HG03064 (cell line): ENCODE measurements around the gene PGGHG.
A peak's percentile ranks its signal among the peaks of the same experiment; 100 is the strongest.

Experiments used
- ATAC-seq: cut with Tn5 transposase; IDR thresholded peaks from one replicate; pipeline ENCODE4 v1.9.1; 2021; ENCODE audit warnings: low read depth; ENCODE audit not compliant: unreplicated experiment

The PGGHG gene

GRCh38 chr11:288478-289397 lies at the start of gene PGGHG:
Gene PGGHG (plus strand): TSS chr11:289126. CDS start chr11:289817, 691 bp downstream.
- peak; percentile 76 for ATAC-seq

- ATAC-seq, result no peak
These were observed 48.6 kb upstream of the PGGHG start for GRCh38 chr11:240315-240714.

GRCh38 chr11:241634-242033 lies 47.3 kb upstream of the PGGHG start:
- no peak for ATAC-seq

GRCh38 chr11:244376-244775 lies 44.5 kb upstream of the PGGHG start:
- ATAC-seq, result no peak

- ATAC-seq, result no peak
These were observed 39.9 kb upstream of the PGGHG start for GRCh38 chr11:249062-249461.

GRCh38 chr11:250274-250673 lies 38.7 kb upstream of the PGGHG start:
- ATAC-seq, result no peak

GRCh38 chr11:250740-251299 lies 38.1 kb upstream of the PGGHG start:
- no peak for ATAC-seq

GRCh38 chr11:251550-251949 lies 37.4 kb upstream of the PGGHG start:
- ATAC-seq, result no peak

GRCh38 chr11:252666-253065 lies 36.3 kb upstream of the PGGHG start:
- ATAC-seq, result no peak

- ATAC-seq, result no peak
These were observed 35.6 kb upstream of the PGGHG start for GRCh38 chr11:253160-253885.

- no peak for ATAC-seq
These were observed 35.0 kb upstream of the PGGHG start for GRCh38 chr11:253886-254270.

GRCh38 chr11:255176-255575 lies 33.8 kb upstream of the PGGHG start:
- no peak for ATAC-seq

GRCh38 chr11:255816-256215 lies 33.1 kb upstream of the PGGHG start:
- no peak for ATAC-seq

GRCh38 chr11:256952-257737 lies 31.8 kb upstream of the PGGHG start:
- ATAC-seq, result no peak

- ATAC-seq, result no peak
These were observed 31.0 kb upstream of the PGGHG start for GRCh38 chr11:257766-258493.

GRCh38 chr11:259413-259812 lies 29.5 kb upstream of the PGGHG start:
- no peak for ATAC-seq

GRCh38 chr11:261624-262023 lies 27.3 kb upstream of the PGGHG start:
- ATAC-seq, result no peak

GRCh38 chr11:266676-267439 lies 22.1 kb upstream of the PGGHG start:
- no peak for ATAC-seq

GRCh38 chr11:267491-267994 lies 21.4 kb upstream of the PGGHG start:
- no peak for ATAC-seq
